ENCODE data around the gene MVB12A.
A peak's percentile ranks its signal among the peaks of the same experiment; 100 is the strongest.

The MVB12A gene

DNA sequence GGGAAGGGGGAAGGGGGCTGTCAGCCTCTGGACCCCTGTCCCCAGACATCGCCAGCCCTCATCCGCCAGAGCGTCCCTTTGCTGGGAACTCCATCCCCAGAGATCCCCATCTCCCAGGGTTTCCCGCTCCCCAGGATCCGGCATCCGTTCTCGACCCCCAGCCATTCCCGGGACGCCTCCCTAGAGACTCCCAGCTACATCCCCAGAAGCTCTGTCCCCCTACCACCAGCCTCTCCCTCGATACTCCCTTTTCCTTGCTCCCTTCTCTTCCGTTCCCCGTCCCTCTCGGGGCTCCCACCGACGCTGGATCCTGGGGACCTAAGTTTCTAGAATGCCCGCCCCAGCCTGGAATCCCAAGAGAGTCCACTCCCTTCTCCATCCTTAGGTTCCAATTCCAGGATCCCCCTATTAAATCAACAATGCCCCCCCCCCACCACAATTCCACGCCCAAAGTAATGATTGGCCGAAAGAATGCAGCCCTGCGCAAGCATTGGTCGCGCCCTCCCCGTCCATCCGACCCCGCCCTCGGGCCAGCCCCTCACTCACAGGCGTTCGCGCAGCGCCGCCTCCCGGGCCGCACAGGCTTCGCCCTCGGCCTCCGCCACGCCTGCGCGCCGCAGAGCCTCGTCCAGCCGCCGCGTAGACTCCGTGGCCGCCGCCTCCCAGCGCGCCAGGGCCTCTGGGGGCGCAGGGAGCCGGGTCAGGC, 29.0 kb upstream of the MVB12A start:
- H3K27me3 ChIP-seq (ENCODE audit: control insufficient read depth, insufficient read depth, low read length, poor library complexity, severe bottlenecking), result peaks cover 16% of the 10 kb centered on the region
- no peaks in the 10 kb centered on the region for H3K9me3 ChIP-seq (ENCODE audit: control insufficient read depth, low read length)
- no peak overlapping the region for H3K27ac ChIP-seq (ENCODE audit: insufficient read depth, low read depth, low read length, poor library complexity, severe bottlenecking)
- peak overlapping the region; percentile 39 for H3K4me3 ChIP-seq (ENCODE audit: insufficient read depth, low read depth, low read length)
- H3K4me1 ChIP-seq (ENCODE audit: control insufficient read depth, insufficient read depth, low read length), result no peaks in the 10 kb centered on the region
- H3K36me3 ChIP-seq (ENCODE audit: control insufficient read depth, insufficient read depth, low read length), result no peaks in the 10 kb centered on the region
- WGBS, 2 experiments, result 0 to 1% methylated on average over 50 of the region's 50 CpGs

DNA sequence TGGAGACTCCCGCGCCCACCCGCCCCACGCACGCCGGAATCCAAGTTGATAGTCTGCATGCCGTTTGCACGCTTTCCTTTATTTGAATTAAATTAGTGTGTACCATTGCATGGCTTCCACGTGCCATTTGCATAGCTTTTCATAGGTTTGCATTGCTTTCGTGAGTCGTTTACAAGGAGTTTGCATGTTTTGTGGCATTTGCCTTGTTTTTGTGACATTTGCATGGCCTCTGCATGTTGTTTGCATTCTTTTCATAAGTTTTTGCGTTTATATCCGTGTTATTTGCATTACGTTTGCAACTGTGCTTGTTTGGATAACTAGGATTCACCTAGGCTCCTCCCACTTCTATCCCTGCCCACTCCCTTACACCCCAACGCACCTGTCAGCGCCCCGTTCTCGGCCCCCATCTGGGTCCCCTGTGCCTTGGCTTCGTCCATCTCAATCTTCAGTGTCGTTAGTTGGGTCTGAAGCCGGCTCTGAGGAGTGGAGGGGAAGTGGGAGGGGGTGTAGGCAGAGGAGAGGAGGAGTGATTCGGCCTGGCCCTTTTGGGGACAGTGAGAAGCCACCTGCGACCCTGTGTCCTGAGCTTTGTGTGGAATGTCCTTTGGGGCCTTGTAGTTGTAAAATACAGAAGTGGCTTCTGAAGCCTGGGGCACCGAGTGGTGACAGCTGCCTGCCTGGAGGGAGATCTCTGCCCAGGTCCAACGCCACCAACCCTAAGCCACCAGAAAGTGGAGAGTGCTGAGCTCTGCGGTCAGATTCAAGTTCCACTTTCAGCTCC, 28.3 kb upstream of the MVB12A start:
- H3K4me1 ChIP-seq (ENCODE audit: control insufficient read depth, insufficient read depth, low read length), result no peaks in the 10 kb centered on the region
- H3K4me3 ChIP-seq (ENCODE audit: insufficient read depth, low read depth, low read length), result peak overlapping the region; percentile 37
- H3K36me3 ChIP-seq (ENCODE audit: control insufficient read depth, insufficient read depth, low read length), result no peaks in the 10 kb centered on the region
- peaks cover 16% of the 10 kb centered on the region for H3K27me3 ChIP-seq (ENCODE audit: control insufficient read depth, insufficient read depth, low read length, poor library complexity, severe bottlenecking)
- 16 to 18% methylated on average over 25 to 26 of the region's 26 CpGs for WGBS, 2 experiments
- no peak overlapping the region for H3K27ac ChIP-seq (ENCODE audit: insufficient read depth, low read depth, low read length, poor library complexity, severe bottlenecking)
- H3K9me3 ChIP-seq (ENCODE audit: control insufficient read depth, low read length), result no peaks in the 10 kb centered on the region

DNA sequence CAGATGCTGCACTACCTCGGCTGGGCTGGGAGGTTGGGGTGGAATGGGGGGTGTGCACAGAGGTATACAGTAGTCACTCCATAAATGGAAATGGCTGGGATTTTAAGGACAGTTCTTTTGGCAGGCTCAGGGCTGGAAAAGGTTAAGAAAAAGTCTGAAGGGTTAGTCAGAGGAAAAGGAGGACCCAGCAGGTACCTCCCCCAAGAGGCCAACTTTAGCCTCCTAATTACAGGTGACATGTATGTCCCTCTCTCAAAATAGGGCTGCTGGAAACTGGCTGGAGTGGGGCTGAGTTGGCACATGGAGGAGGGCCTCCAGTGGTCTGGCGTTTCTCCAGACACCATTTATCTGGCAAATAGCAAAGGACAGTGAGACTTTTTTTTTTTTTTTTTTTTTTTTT, 26.8 kb upstream of the MVB12A start:
- Histone ChIP-seq H3K36me3 (ENCODE audit: control insufficient read depth, insufficient read depth, low read length) (no peaks in the 10 kb centered on the region), H3K27ac (ENCODE audit: insufficient read depth, low read depth, low read length, poor library complexity, severe bottlenecking) (no peak overlapping the region), H3K9me3 (ENCODE audit: control insufficient read depth, low read length) (no peaks in the 10 kb centered on the region), H3K4me1 (ENCODE audit: control insufficient read depth, insufficient read depth, low read length) (no peaks in the 10 kb centered on the region), H3K4me3 (ENCODE audit: insufficient read depth, low read depth, low read length) (no peak overlapping the region), H3K27me3 (ENCODE audit: control insufficient read depth, insufficient read depth, low read length, poor library complexity, severe bottlenecking) (peaks cover 16% of the 10 kb centered on the region)
- 79 to 83% methylated on average over 2 of the region's 2 CpGs for WGBS, 2 experiments

DNA sequence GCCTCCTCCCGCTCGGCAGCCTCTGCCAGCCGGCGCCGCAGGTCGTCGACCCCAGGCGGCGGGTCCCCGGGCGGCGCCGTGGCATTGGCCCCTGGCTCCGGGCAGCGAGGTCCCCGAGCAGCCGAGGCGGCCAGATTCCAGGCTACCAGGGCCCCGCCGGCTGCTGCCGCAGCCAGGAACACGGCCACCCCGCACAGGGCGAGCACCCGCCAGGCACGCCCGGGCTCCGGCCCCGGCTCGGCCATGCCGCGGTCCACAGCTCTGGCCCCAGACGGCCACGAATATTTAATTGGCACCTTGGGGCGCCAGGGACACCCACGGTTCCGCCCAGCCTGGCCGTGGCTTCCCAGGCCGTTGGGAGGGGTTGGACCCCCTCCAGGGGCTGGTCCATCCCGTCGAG, 25.9 kb upstream of the MVB12A start, which contains the start of gene CCDC194:
CCDC194 (minus strand) TSS at position 283 of the 400 bp plus-strand sequence; CDS start at position 245, 38 bp downstream.
- Histone ChIP-seq H3K27me3 (ENCODE audit: control insufficient read depth, insufficient read depth, low read length, poor library complexity, severe bottlenecking) (peaks cover 14% of the 10 kb centered on the region), H3K27ac (ENCODE audit: insufficient read depth, low read depth, low read length, poor library complexity, severe bottlenecking) (no peak within 1 kb of the TSS), H3K36me3 (ENCODE audit: control insufficient read depth, insufficient read depth, low read length) (no peaks in the 10 kb centered on the region), H3K9me3 (ENCODE audit: control insufficient read depth, low read length) (no peaks in the 10 kb centered on the region), H3K4me1 (ENCODE audit: control insufficient read depth, insufficient read depth, low read length) (no peaks in the 10 kb centered on the region), H3K4me3 (ENCODE audit: insufficient read depth, low read depth, low read length) (no peak within 1 kb of the TSS)
- 92 to 93% methylated on average over 41 of the region's 41 CpGs for WGBS, 2 experiments

DNA sequence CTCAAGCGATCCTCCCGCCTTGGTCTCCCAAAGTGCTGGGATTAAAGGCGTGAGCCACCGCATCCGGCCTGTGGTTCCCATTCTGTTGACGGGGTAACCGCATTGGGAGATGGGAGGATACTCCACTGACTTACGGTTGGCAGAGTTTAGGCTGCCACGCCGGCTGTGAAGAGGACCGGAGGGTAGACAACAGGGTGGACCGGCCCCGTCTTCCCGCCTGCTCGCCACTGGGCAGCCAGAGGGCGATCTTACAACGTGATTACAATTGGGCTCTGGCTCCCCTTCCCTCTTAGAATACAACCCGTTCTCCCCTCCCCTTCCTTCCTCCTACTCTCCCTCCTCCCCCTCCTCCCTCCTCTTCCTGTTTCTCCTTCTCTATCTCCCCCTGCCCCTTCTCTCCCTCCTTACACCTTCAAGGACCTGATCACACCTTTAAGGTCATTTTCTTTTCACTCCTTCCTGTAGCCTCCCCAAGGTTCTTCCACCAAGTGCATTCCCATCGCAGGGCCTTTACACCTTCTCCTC, 24.9 kb upstream of the MVB12A start:
- Histone ChIP-seq H3K9me3 (ENCODE audit: control insufficient read depth, low read length) (no peaks in the 10 kb centered on the region), H3K36me3 (ENCODE audit: control insufficient read depth, insufficient read depth, low read length) (no peaks in the 10 kb centered on the region), H3K4me3 (ENCODE audit: insufficient read depth, low read depth, low read length) (no peak overlapping the region), H3K27me3 (ENCODE audit: control insufficient read depth, insufficient read depth, low read length, poor library complexity, severe bottlenecking) (peaks cover 4% of the 10 kb centered on the region), H3K4me1 (ENCODE audit: control insufficient read depth, insufficient read depth, low read length) (no peaks in the 10 kb centered on the region), H3K27ac (ENCODE audit: insufficient read depth, low read depth, low read length, poor library complexity, severe bottlenecking) (no peak overlapping the region)
- 27 to 28% methylated on average over 19 of the region's 19 CpGs for WGBS, 2 experiments

DNA sequence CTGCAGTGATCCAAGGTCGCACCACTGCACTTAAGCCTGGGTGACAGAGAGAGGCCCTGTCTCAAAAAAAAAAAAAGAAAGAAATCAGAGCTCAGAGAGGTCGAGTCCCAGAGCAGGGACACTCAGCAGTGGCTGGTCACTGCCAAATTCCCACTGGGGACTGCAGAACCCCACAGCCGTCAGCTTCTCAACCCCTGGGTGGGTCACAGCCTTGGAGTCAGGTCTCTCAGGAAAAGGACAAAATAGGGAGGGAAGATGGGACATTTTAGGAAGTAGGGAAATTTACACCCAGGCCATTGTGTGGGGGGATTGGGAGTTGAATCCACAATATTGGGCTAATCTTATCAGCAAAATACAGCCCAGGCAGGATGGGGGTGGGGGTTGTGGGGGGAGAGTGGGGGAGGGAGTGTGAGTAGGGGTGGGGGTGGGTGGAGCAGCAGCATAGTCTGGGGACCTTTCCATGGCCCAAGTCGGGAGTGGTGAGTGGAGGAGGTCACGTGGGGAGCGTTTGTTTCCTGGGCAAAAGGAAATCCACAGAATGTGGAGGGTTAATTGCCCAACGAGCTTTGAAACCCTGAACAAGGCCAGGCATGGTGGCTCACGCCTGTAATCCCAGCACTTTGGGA, 20.8 kb upstream of the MVB12A start:
- Histone ChIP-seq H3K27me3 (ENCODE audit: control insufficient read depth, insufficient read depth, low read length, poor library complexity, severe bottlenecking) (no peaks in the 10 kb centered on the region), H3K4me3 (ENCODE audit: insufficient read depth, low read depth, low read length) (no peak overlapping the region), H3K9me3 (ENCODE audit: control insufficient read depth, low read length) (no peaks in the 10 kb centered on the region), H3K27ac (ENCODE audit: insufficient read depth, low read depth, low read length, poor library complexity, severe bottlenecking) (no peak overlapping the region), H3K36me3 (ENCODE audit: control insufficient read depth, insufficient read depth, low read length) (no peaks in the 10 kb centered on the region), H3K4me1 (ENCODE audit: control insufficient read depth, insufficient read depth, low read length) (no peaks in the 10 kb centered on the region)
- WGBS, 2 experiments, result 91 to 92% methylated on average over 8 of the region's 8 CpGs

DNA sequence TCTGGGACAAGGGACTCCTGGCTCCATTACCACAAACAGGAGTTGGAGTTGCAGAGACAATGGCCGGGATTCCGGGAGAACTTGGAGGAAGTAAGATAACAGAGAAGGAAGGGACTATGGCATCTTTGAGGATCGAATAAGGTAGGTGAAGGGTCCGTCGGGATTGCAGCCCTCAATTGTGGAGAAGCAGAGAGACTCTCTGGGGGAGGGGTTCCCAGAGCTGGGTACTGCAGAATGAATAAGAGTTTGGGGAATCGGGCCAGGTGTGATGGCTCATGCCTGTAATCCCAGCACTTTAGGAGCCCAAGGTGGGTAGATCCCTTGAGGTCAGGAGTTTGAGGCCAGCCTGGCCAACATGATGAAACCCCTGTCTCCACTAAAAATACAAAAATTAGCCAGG, 18.2 kb upstream of the MVB12A start:
- 92 to 94% methylated on average over 6 of the region's 6 CpGs for WGBS, 2 experiments
- H3K9me3 ChIP-seq (ENCODE audit: control insufficient read depth, low read length), result no peaks in the 10 kb centered on the region
- H3K4me3 ChIP-seq (ENCODE audit: insufficient read depth, low read depth, low read length), result no peak overlapping the region
- H3K27me3 ChIP-seq (ENCODE audit: control insufficient read depth, insufficient read depth, low read length, poor library complexity, severe bottlenecking), result no peaks in the 10 kb centered on the region
- no peaks in the 10 kb centered on the region for H3K36me3 ChIP-seq (ENCODE audit: control insufficient read depth, insufficient read depth, low read length)
- H3K27ac ChIP-seq (ENCODE audit: insufficient read depth, low read depth, low read length, poor library complexity, severe bottlenecking), result no peak overlapping the region
- H3K4me1 ChIP-seq (ENCODE audit: control insufficient read depth, insufficient read depth, low read length), result peaks cover 20% of the 10 kb centered on the region

DNA sequence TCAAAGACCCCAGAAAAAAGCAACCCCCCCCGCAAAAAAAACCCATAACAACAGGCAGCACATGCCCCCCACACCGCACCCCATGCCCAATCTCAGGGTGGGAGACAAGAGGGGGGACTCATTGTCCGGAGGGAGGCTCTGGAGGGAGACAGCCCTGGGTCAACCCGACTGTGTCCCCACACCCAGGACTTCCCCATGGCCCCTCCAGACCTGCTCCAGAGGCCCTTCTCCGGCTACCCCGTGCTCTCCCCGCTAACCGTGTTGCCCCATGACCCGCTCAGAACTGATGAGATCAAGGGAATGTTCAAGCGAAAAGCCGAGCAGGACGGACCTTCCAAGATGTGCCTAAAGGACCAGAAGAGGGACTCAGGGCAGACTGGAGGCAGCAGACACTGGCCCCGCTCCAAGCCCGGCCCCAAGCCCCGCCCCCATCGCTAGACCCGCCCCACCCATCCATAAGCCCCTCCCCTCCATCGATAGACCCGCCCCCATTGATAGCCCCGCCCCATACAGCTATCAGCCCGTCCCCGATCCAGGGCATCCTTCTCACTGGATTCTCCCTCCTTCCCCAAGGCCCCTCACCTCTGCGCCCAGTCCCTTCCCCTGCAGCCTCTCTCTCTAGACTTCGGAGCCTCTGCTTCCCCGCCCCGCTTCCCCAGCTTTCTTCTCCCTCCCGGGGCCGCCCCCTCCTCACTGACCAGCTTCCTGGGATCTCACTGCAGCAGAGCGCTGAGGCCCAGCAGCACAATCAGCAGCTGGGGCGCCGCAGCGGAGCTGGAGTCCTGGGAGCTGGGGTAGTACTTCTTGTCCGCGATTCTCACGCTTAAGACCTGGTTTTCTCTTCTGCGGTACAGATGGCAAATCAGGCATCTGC, 16.6 kb upstream of the MVB12A start:
- Histone ChIP-seq H3K27me3 (ENCODE audit: control insufficient read depth, insufficient read depth, low read length, poor library complexity, severe bottlenecking) (no peaks in the 10 kb centered on the region), H3K9me3 (ENCODE audit: control insufficient read depth, low read length) (no peaks in the 10 kb centered on the region), H3K36me3 (ENCODE audit: control insufficient read depth, insufficient read depth, low read length) (no peaks in the 10 kb centered on the region), H3K4me3 (ENCODE audit: insufficient read depth, low read depth, low read length) (peak overlapping the region; percentile 37), H3K27ac (ENCODE audit: insufficient read depth, low read depth, low read length, poor library complexity, severe bottlenecking) (peak overlapping the region; percentile 90), H3K4me1 (ENCODE audit: control insufficient read depth, insufficient read depth, low read length) (peaks cover 20% of the 10 kb centered on the region)
- WGBS, 2 experiments, result 28 to 32% methylated on average over 30 to 34 of the region's 36 CpGs

DNA sequence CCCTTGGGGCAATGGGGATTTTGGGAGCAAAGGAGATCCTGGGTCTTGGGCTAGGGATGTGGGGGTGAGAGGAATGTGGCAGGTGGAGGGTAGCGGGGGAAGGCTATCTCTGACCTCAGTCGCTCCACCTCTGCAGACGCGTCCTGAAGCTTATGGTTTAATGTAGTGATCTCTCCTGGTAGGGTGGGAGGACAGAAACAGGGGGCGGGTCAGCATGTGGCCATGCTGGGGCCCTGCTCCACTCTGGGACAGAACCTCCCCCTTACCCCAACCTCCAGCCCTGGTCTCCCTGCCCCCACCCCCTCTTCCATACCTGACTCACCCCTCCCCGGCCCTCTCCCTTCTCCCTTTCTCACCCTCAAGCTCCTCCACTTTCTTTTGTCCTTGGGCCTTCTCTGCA, 15.8 kb upstream of the MVB12A start:
- H3K27me3 ChIP-seq (ENCODE audit: control insufficient read depth, insufficient read depth, low read length, poor library complexity, severe bottlenecking), result no peaks in the 10 kb centered on the region
- 12 to 14% methylated on average over 6 of the region's 6 CpGs for WGBS, 2 experiments

More for the DNA sequence above, 15.8 kb upstream of the MVB12A start:
- H3K4me3 ChIP-seq (ENCODE audit: insufficient read depth, low read depth, low read length), result peak overlapping the region; percentile 37
- H3K27ac ChIP-seq (ENCODE audit: insufficient read depth, low read depth, low read length, poor library complexity, severe bottlenecking), result peak overlapping the region; percentile 90
- no peaks in the 10 kb centered on the region for H3K36me3 ChIP-seq (ENCODE audit: control insufficient read depth, insufficient read depth, low read length)
- H3K9me3 ChIP-seq (ENCODE audit: control insufficient read depth, low read length), result no peaks in the 10 kb centered on the region
- H3K4me1 ChIP-seq (ENCODE audit: control insufficient read depth, insufficient read depth, low read length), result peaks cover 20% of the 10 kb centered on the region

Measured in ectodermal cell (in vitro differentiated cells).